Ishikawa (cell line): ENCODE results near the gene FAM171A2.

Experiments
- CEBPB ChIP-seq: IDR thresholded peaks from 2 replicates; pipeline ENCODE4 v1.6.1; 2012
- EP300 ChIP-seq: IDR thresholded peaks from 2 replicates; pipeline ENCODE4 v1.6.1; 2012; ENCODE audit warnings: borderline replicate concordance
- RAD21 ChIP-seq: IDR thresholded peaks from 2 replicates; pipeline ENCODE4 v1.6.1; 2012; ENCODE audit warnings: low read depth
- REST ChIP-seq: IDR thresholded peaks from 2 replicates; pipeline ENCODE4 v1.6.1; 2012; ENCODE audit warnings: low read depth, mild to moderate bottlenecking
- TAF1 ChIP-seq: IDR thresholded peaks from 2 replicates; pipeline ENCODE4 v1.6.1; 2012; ENCODE audit warnings: low read depth, mild to moderate bottlenecking
- YY1 ChIP-seq: IDR thresholded peaks from 2 replicates; pipeline ENCODE4 v1.6.1; 2012; ENCODE audit warnings: low read depth
- TF ChIP-seq, protein P1 (sequence below): IDR thresholded peaks from 2 replicates; pipeline ENCODE4 v1.6.1; 2012

- TF ChIP-seq EP300: no peak
- no peak for TF ChIP-seq CEBPB
- TF ChIP-seq TAF1: peak; percentile 32; the same call in 1 of the 2 replicates
- peak; percentile 4; the same call in 1 of the 2 replicates for TF ChIP-seq RAD21
- peak; percentile 25; the same call in 1 of the 2 replicates for TF ChIP-seq YY1
- TF ChIP-seq, protein P1, sequence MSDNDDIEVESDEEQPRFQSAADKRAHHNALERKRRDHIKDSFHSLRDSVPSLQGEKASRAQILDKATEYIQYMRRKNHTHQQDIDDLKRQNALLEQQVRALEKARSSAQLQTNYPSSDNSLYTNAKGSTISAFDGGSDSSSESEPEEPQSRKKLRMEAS: peak; percentile 24; the same call in 1 of the 2 replicates
- TF ChIP-seq REST: no peak
These were observed 10.9 kb upstream of the FAM171A2 start for GRCh38 chr17:44374306-44375195.
